HG02852 (cell line): ENCODE data around the gene RTN4IP1.
"Not testable (repeated sequence)": the region's sequence is repeated elsewhere in the genome, so short reads cannot be mapped to it uniquely, and the experiment has no call there.

Source experiments
- ATAC-seq: cut with Tn5 transposase; IDR thresholded peaks from one replicate; pipeline ENCODE4 v1.9.1; 2021; ENCODE audit warnings: mild to moderate bottlenecking, moderate library complexity; ENCODE audit not compliant: unreplicated experiment

The RTN4IP1 gene

DNA sequence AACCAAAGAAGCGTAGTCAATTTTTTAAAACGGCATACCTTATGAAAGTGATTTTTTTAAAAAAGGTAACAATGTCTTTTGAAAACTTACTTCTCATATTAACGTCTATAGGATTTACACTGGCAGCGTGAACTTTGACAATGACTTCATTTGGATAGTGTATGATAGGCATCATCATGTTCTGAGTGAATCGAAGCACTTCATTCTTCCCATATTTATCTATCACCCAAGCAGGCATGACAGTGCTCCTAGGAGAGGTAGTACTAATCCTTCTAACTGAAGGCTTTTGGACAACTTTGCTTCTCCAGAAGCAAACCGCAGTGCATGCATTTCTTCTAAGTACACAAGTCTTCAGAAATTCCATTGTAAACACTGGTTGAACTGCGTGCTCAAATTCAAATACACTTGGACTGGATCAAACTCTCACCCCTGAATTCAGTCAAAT, 618 bp downstream of the RTN4IP1 start:
- ATAC-seq, result peak; percentile 6

DNA sequence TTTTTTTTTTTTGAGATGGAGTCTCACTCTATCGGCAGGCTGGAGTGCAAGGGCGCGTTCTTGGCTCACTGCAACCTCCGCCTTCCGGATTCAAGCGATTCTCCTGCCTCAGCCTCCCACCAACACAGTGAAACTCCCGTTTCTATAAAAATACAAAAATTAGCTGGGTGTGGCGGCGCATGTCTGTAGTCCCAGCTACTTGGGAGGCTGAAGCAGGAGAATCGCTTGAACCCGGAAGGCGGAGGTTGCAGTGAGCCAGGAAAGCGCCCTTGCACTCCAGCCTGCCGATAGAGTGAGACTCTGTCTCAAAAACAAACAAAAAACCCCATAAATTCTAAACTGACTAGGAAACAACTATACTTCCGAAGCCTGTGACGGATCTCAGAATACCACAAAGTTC, 1.5 kb downstream of the RTN4IP1 start:
- ATAC-seq, result not testable (repeated sequence)

DNA sequence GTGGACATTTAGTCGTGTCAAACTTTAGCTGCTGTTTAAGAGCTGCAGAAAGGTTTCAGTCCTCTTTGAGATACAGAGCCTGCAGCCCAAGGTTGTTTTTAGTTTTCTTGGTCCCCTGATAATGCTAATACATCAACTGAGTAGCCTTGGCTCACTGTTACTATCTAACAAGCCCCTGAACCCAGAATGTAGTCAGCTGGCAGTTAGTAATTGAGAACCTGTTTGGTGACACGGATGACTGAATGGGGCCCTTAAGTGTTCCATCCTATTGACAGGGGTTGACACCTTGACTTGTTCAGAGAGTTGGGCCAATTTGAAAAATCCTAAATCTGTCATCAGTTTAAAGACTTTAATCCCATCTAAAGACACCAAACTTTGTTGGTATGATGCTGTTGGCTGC, 2.8 kb downstream of the RTN4IP1 start:
- ATAC-seq, result no peak

DNA sequence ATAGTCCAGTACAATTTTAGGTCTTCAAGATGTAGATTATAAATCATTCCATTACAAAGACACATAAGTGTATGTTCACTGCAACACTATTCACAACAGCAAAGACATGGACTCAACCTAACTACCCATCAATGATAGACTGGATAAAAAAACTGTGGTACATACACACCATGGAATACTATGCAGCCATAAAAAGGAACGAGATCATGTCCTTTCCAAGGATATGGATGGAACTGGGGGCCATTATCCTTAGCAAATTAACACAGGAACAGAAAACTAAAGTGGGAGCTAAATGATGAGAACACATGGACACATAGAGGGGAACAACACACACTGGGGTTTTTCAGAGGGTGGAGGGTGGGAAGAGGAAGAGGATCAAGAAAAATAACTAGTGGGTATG, 6.3 kb downstream of the RTN4IP1 start:
- no peak for ATAC-seq

DNA sequence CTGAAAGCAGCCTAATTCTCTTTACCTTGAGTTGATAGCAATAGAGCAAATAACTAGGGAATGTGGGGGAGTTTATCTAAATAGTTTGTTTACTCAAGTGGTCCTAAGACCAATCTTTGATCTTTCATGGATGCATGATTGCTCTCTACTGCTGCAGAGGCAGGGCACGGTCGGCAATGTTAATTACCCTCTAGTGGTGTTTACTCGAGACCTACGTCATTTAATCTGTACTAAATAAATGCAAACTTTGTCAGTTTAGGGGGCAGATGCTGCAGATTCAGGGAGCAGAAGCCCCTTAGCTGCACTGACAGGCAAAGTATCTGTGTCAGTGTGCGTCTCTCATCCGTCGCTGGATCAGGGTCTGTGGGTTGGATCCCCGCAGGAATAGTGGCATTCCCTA, 6.9 kb downstream of the RTN4IP1 start:
- no peak for ATAC-seq

DNA sequence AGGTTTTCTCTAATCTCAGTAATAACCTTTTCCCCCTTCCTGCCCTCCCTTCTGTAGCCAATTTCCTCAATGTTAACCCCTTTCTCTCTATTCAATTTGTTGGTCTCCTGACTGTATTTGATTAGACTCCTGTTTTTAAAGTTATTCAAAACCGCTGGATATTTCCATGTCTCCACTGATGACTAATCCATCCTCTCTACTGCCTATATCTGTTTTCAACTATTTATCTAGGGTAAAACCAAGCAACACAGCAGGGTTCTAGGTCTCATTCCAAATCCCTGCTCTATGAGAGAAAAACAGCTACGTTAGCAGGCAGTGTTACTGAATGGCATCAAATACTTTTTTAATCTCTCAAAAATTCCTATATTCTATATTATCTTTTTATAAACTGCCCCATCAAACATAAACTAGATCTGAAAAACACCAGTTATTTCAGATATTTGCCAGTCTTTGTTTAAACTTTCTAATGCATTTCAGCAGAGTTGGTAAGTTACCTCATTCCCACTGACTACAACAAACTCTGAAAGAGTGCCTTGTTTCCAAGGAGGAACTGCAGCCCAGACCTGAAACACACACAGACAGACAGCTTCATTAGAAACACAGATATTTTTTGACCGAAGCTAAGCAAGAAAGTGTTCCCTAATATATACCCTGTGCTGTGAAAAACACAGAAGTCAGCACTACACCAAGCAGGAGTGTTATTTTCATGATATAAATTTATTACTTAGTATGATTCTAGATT, 8.2 kb downstream of the RTN4IP1 start:
- no peak for ATAC-seq

DNA sequence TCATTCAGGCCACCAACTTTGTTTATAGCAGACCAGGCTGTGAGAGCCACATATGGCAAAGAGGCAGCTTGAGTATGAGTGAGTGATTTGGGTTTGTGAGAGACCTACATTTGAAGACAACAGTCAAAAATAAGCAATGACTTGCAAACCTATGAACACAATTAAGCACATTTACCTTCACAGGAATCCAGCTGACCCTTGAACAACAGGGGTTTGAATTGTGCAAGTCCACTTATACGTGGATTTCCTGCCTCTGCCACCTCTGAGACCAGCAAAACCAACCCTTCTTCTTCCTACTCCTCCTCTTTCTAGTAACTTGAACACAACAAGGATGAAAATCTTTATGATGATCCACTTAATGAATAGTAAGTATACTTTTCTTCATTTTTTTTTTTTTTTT, 10.1 kb downstream of the RTN4IP1 start:
- ATAC-seq, result no peak

DNA sequence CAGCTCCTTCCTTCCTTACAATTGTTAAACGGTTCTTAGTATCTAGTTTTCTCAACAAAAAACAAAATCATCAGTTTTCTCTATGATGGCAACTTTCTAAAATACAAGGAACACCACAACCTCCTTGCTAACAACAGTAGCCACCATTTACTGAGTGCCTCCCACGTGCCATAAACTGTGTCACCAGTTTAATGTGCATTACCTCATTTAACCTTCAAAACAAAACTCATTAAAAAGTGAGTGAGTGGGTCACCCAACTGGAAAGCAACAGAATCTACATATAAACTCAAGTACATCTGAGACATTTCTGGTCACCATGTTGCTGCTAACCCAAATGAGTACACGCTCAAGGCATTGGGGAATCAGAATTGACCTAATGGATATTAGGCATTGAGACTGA, 11.0 kb downstream of the RTN4IP1 start:
- ATAC-seq, result no peak

DNA sequence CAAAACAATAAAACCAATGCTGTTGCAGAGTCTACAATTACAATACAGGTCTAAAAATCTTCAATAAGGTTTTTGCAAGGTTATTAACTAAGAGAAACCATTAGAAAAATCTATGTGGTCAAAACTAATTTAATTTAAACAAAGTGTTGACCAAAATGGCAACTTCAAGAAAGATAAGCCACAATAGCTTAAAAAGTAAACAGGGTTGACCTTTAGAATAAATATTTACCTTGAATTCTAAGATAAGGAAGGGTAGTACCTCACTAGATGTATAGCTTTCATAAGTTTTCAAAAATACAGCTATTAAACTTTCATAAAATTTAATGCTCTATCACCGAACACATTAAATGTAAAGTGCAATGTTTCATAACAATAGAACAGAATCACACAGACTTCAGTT, 11.4 kb downstream of the RTN4IP1 start:
- ATAC-seq, result no peak

DNA sequence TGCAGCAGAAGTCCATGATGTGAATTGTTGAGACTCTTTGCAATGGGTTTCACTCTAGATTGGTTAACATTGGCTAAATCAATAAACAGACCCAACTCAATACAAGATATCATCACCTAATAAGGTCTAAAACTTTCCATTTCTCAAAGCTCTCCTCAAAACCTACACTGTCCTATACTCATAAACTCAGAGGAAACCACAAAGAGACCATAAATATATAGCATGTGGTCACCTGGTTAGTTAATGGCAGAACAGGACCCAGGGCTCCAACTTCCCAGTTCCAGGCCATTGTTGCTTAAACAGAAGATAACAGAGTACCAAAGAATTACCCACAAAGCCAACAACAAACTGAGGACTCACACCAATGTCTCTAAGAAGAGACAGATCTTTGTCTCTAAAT, 12.0 kb downstream of the RTN4IP1 start:
- ATAC-seq, result no peak

DNA sequence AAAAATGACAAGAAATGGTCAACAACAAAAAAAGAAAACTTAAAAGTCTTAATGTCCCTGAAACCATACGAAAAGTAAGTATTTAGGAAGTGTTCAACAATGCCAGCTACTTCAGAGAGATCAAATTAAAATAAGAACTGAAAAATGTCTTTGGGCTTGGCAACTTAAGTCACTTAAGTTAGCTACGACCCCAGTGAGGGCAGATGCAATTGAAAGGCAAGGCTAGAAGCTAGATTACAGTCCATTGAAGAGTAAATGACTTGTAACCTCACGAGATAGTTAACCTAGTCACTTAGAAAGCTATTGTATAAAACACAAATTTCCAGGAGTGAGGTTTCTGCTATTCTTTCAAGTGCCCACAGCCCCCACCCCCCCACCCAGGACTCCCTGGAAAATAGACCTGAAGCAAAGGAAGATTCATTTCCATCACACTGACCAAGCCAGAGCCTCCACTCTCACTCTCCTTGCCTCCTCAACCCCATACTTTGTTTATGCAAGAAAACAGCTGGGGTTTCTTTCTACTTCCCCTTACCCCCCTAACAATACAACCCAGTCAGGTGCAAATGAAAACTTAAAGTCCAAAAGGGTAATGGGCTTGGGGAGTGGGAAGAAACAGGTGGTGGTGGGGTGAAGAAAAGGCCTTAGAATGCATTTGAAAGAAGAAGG, 14.6 kb downstream of the RTN4IP1 start:
- no peak for ATAC-seq

DNA sequence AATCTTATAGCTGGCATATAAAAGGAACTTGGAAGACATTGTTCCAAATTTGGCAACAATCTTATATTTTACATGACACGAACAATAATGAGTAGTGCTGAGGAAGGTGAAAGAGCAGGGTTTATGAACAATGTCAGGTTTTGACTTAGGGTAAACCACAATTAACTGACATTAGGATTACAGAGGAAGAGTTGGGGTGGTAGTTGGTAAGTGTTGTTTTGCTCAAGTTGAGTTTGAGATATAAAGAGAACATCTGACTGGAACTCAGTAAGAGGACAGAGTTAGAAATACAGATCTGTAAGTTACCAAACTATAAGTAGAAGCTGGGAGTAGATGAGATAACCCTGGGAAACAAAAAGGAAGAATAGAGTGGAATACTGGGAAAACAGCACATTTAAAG, 15.1 kb downstream of the RTN4IP1 start:
- ATAC-seq, result no peak

DNA sequence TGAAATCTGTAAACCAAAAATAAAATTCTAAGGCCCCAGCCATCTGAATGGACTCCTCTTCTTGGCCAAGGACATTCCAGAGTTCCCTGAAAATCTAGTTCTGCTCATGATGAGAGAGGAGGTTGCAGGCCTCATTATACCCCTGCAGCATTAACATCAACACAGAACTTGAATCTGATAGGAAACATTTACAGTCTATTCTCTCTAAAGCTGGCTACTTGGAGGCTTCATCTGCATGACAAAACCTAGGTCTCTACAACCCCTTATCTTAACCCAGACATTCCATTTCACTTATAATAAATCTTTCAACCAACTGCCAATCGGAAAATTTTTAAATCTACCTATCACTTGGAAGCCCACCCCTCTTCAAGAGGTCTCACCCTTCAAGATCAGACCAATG, 15.7 kb downstream of the RTN4IP1 start:
- ATAC-seq, result no peak

DNA sequence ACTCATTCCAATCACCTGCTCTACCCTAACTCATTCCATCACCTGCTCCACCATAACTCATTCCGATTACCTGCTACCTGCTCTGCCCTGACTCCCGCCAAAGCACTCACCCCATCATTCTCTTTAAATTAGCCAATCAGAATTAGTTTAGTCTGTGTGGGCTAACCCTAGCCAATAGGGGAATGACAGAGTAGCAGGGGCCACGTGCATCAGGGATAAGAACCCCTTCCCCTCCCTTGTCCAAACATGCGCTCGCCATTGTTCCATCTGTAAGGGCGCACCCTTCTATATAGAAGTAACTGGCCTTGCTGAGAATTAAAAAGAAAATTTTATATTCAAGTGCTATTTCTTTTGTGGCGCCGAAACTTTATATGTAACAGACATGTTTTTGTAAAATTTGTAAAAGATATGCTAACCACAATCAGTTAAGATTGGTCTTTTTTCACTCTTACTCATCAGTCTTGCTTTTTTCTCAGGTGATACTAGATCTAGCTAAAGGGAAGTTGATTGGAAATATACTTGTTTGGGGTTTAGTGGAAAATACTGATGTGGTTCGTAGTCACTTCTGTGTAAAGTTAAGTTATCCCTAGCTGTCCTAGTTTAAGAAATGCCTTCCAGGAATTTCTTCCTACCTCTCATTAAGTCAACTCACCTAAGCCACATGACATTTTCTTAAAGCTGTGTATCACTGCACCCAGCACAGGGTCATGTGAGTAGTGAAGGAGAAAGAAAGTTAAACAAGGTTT, 16.5 kb downstream of the RTN4IP1 start:
- ATAC-seq, result no peak

DNA sequence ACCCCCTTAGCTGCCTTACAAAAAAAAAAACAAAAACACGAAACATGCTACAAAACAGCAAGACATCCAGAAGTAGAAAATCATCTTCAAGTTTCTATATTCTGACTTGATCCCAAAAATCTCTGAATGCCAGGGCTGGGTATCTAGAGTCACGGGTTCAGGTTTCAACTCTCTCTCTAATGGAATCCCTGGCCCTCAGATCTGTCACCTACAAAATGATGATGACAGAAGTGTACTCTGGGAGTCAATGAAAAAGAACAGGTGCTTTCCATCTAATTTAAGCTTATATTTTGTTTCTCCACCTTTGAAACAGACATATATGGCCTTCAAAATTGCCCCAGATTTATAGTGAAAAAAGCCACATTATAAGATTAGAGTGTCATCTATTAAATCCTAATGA, 18.3 kb downstream of the RTN4IP1 start:
- ATAC-seq, result no peak

DNA sequence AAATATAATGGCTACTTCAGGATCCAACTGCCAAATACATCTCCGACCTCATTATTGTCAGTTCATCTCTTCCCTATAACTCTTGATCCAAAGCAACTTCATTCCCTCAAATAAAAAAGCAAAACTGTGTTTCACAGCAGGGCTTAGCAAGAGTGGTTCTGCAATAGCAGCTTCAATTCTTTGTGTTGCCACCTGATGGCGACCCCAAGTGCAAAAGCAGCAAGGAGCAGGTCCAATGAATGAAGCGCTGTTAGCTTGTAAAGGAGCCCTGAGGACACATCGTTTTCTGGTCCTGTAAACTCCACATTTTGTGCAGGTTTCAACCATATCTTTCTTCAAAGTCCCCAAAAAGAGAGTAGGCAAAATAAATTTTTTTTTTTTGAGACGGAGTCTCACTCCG, 19.6 kb downstream of the RTN4IP1 start:
- no peak for ATAC-seq

DNA sequence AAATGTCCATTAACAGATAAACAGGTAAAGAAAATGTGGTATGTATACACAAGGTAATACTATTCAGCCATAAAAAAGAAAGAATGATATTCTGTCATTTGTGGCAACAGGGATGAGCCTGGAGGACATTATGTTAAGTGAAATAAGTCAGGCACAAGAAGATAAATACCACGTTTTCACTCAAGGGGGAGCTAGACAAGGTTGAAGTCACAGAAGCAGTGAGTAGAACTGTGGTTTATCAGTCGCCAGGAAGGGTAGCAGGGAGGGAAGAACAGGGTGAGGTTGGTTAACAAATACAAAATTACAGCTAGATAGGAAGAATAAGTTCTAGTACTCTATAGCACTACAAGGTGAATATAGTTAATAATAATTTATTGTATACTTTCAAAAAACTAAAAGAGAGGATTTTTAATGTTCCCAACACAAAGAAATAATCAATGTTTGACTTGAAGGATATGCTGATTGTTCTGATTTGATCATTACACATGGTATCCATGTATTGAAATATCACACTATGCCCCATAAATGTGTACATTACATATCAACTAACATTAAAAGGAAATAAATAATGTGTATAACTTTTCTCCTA, 21.1 kb downstream of the RTN4IP1 start:
- ATAC-seq, result peak; percentile 69

DNA sequence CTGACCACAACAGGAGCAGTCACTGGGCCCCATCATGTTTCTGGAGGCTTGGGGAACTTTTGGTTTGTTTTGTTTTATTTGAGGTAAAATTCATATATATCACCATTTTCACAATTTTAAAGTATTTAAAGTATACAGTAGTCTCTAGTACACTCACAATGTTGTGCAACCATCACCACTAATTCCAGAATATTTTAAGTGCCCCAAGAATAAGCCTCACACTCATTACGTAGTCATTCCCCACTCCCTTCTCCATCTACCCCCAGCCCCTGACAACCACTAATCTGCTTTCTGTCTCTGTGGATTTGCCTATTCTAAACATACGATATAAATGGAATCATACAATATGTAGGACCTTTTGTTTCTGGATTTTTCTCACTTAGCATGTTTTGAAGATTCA, 29.0 kb downstream of the RTN4IP1 start:
- no peak for ATAC-seq

DNA sequence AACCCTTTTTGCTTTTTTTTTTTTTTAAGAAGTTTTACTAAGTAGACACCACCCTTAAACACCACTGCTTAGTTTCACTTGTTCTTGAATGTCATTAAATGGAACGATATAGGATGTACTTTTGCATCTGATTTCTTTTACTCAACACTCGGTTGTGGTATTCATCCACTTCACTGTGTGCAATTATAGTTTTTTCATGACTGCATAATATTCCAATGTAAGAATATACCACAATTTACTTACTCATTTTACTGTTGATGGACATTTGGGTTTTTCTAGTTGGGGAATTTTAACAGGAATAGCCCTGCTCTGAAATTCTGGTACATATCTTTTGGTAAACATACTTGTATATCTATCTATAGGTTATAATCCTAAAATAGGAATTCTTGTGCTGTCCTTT, 29.9 kb downstream of the RTN4IP1 start:
- ATAC-seq, result no peak

DNA sequence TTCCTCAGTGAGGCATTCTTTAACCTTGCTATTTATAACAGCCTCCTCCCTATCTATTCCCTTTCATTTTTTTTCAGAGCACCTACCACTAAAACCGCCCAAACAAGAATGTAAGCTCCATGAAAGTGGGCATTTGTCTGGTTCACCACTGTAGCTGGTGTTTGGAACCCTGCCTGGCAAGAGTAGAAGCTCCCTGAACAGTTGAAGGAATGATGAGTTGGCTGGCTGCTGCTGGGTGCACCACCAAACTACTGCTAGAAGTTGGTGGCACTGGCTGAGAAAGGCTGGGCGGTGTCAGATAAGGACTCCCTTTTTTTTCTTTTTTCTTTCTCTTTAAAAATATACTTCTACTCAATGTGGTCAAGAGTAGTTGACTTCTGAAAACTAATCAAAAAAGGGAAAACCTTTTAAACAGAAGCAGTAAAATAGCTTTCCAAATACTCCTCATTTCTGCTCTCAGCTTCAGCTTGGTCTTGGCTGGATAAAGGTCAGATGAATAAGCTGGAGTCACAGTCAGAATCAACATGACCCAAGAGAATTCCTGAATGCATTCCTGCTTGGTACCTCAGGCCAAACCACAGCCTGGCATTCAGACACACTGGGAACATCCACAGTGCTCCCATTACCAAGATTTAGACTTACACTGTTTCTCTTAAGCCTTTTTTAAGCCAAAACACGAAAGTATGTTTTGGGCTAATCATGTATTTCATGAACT, 38.0 kb downstream of the RTN4IP1 start:
- ATAC-seq, result no peak

DNA sequence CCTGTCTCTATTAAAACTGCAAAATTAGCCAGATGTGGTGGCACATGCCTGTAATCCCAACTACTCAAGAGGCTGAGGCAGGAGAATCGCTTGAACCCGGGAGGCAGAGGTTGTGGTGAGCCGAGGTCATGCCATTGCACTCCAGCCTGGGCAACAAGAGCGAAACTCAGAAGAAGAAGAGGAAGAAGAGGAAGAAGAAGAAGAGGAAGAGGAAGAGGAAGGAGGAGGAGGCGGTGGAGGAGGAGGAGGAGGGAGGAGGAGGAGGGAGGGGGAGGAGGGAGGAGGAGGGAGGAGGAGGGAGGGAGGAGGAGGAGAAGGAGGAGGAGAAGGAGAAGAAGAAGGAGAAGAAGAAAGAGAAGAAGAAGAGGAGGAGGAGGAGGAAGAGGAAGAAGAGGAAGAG, 40.4 kb downstream of the RTN4IP1 start:
- not testable (repeated sequence) for ATAC-seq
